GM18951 (cell line): ENCODE data around the gene CMIP.
"Not testable (repeated sequence)": the region's sequence is repeated elsewhere in the genome, so short reads cannot be mapped to it uniquely, and the experiment has no call there.

Experiments
- POLR2A ChIP-seq: IDR thresholded peaks from 4 replicates; pipeline ENCODE4 v1.6.1; 2011; ENCODE audit warnings: mild to moderate bottlenecking; ENCODE audit not compliant: insufficient read length, insufficient read depth; ENCODE audit errors: extremely low read depth
- in situ Hi-C: fragments of 300-500 bp; cut with MboI; formaldehyde crosslinking; loops from one replicate; pipeline ENCODE4 v1.12.0; 2022; ENCODE audit warnings: low sequenced_read_pairs, mixed read lengths, inconsistent platforms; ENCODE audit not compliant: unreplicated experiment

The CMIP gene

DNA sequence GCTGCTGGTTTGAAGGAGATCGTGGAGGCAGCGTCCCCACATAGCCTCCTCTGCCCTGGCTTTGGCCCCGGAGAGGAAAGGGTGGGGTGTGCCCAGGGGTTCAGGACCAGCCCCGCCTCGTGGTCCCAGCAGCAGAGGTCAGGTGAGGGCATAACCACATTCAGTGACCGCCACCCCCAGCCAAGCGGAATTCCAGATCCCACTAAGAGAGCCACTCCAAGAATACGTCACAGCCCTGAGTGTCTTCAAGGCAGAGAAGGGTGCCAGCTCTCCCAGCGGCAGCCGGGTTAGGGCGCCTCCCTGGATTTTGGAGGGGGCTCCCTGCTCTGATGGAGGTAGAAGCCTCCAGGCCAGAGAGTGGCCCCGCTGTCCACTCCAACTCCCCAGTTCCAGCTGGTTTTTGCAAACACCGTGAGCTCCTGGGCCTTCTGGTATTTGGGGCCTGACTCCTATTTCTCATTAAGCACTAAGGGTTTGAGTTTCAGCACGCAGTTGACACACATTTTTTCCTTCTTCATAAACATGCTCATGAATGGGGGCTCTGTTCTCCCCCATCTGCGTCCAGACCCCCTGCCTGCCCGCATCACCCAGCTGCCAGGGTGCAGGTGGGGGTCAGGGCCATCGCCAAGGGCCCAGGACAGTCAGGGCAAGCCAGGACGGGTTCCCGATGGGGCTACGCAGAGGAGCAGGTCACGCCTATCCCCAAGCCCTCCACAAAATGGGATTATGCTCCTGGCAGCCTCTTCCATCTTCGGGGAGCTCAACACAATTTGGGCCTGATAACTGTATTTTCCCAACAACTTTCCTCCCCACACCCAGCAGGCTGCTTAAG is 236.1 kb downstream of the CMIP start:
- no peak for TF ChIP-seq POLR2A
- in situ Hi-C loops, result no loop called here

DNA sequence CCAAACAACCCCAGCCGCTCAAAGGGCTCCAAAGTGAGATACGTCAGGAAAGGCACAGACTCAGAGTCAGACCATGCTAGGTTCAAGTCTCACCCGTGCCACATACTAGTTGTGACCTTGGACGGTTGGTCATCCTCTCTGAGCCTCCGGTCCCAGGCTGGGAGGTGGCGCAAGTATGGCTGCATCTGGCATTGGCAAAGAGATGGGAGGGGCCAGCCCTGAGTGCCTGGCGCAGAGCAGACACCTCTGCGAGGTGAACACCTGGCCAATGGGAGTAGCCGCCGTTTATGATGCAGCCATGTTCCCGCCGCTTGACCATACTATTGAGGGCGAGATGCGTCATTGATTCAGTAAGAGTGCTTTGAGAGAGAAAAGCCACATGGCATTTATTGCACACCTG is 236.7 kb downstream of the CMIP start:
- TF ChIP-seq POLR2A, result no peak
- in situ Hi-C loops, result no loop called here

DNA sequence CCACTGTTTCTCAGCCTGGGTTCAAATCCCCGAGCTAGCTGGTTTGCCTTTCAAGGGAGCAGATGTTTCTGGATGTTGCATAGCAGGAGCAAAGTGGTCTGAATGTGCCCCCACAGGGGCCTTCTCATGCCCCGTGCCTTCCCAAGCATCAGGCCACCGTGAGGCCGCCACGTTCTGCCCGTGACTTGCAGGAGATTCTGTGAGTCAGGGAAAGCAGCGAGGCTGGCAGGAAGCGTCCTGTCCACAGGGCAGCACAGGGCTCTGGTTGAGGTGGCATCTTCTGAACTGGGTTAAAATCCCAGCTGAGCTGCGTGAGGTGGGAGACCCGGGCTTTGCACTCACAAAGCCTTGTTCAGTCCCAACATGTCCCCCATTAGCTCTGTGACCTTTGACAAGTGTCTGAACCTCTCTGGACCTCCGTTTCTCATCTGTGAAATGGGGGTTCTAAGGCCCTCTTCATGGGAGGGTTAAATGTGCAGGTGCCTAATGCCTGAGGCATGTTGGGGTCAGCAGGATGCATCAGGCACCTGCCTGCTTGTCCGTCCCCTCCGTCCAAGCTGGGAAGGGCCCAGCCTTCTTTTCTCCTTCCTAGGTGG is 239.7 kb downstream of the CMIP start:
- TF ChIP-seq POLR2A, result no peak
- in situ Hi-C loops, result no loop called here

DNA sequence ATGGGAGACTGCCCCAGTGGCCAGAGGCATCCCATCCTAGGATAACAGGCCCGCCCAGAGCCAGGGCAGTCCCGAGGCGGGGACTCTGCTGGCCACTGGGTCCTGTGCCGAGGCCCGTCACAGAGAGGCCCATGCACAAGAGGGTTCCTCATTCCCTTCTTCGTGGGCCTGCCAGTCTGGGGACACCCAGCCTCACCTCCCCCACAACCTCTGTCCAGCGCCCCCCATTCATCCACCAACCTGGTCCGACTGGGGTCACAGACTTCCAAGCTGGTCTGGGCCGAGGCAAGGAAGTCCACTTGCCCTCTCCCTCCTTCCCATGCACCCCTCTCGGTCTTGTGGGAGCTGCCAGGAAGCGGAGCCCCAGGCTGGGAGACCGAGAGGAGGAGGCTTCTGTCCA is 240.3 kb downstream of the CMIP start:
- in situ Hi-C loops, result no loop called here

DNA sequence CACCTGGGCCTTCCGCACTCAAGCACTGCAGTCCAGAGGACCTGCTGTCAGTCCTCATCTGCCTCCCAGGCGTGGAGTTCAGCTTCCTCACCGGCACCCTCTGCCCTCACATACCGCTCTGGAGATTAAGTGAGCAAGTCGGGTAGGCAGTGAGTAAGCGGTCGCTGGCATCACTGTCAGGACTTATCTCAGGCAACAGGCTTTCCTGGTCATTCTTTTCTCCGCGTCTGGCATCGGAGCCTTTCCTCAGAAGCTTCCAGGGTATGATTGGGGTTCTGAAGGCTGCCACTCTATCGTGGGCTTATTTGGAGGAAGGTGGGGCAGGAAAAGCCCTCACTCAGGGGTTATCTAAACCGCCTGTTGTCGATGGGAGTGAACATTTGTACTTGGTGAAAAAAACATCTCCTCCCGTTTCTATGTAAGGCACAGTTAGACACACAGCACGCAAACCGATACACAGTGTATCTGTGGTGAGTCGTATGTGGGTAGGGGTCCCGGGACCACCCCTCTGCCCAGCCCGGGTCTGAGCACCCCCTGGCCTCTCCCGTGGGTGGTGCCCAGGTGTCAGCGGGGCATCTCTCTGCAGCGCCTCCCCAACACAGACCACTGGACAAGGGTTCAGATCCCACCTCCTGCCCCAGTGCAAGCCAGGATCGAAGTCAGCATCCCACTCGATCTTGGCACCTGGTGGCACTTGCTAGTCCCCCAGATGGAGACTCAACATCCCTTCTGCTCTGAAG is 242.0 kb downstream of the CMIP start:
- in situ Hi-C loops, result no loop called here
- no peak for TF ChIP-seq POLR2A

More for the DNA sequence above, 240.3 kb downstream of the CMIP start:
- TF ChIP-seq POLR2A, result no peak

DNA sequence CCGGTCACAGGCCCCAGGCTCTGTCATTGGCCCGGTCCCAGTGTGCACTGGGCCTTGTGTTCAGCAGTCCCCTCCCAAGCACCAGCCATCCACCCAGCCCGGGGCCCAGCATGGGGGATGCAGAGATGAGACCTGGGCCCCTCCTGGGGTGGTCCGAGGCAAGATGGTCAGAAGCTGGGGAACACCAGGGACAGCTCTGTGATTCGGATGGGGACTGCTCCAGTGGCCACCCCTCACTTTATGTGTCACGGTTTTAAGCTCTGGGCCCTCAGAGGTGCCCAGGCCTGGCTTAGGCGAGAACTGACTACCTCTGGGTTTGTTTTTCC is 242.5 kb downstream of the CMIP start:
- TF ChIP-seq POLR2A, result no peak
- in situ Hi-C loops, result no loop called here

DNA sequence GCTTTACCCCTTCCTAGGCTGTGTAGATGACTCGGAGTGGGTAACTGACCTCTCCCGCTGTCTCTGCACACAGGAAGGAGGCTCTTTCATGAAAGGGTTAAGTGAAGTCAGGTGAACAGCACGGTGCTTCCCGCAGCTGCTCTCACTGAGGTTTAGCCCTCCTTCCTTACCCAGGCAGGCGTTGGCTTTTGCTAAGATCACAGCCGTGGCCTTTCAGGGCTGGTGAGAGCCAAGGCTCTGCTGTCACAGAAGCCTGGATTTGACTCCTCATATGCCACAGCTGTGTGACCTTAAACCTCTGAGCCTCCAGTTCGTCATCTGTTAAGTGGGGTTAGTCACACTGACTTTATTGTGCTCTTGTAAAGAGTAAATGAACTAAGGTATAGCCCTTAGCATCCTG is 243.6 kb downstream of the CMIP start:
- no peak for TF ChIP-seq POLR2A
- in situ Hi-C loops, result no loop called here

DNA sequence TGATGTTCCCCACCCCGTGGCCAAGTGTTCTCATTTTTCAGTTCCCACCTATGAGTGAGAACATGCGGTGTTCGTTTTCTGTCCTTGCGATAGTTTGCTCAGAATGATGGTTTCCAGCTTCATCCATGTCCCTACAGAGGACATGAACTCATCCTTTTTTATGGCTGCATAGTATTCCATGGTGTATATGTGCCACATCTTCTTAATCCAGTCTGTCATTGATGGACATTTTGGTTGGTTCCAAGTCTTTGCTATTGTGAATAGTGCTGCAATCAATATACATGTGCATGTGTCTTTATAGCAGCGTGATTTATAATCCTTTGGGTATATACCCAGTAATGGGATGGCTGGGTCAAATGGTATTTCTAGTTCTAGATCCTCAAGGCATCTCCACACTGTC is 244.2 kb downstream of the CMIP start:
- in situ Hi-C loops, result not testable (repeated sequence)

DNA sequence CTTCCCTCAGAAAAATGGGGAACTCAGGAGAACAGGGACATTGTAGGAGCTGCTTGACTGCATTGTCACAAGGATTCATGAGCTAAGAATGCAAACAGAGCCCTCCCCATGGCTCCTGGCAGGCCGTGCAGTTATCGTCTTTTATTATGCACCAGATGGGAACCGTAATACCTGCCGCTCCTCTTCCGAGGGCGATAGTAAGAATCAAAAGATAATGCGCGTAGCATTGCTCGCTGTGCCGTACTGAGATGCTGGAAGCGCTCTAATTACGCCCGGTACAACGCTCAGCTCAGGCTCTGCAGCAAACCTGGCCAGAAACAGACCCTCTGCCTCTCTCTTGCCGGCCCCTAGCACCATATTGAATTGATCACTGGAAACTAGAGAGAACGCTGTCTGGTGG is 247.4 kb downstream of the CMIP start:
- in situ Hi-C loops, result no loop called here
- TF ChIP-seq POLR2A, result no peak

DNA sequence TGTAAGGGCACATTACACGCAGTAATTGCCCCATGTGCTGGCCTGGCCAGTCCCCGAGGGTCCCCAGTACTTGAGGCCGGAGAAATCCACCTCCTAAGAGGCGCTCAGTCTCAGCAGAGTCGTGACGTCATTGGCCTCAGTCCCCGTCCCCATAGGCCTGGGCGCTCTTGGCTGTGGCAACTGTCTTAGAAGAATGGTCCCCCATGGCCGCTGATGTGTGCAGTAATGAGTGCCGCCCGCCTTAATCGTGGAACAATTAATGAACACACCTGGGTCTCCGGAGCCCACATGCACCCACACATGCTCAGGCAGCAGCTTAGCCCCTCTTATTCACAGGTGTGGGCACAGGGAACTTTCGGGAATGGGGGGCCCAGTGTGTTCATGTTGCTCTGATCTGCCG is 248.0 kb downstream of the CMIP start:
- TF ChIP-seq POLR2A, result no peak
- in situ Hi-C loops, result no loop called here

DNA sequence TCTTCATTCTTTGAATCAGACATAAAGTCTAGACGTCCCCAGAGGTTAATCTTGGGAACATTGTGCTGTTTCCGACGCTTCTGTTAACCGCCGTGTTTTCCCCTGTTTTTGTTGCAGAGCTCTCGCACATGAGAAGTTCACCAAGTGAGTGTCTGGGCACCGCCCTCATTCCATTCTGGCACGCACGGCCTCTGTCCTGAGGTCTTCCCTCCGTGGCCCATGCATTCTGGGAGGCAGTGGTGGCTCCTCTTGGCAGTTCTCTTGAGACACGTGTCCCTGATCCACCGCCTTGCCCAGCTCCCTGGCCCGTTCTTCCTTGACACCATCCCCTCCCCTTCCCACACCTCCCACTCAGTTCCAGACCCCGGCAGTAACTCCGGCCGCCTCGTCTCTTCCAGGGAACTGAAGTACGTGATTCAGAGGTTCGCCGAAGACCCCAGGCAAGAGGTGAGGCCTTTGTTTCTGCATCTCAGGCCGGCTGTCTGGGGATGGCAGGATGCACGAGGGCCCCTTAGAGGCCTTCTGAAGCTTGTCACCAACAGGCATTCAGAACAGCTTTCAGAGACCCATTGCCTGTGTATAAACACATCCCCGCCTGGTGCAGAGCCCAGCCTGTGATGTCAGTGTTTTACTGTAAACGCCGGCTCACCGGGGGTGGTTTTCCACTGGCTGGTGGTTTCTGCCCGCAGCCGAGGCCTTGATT is 248.6 kb downstream of the CMIP start:
- in situ Hi-C loops, result no loop called here
- no peak for TF ChIP-seq POLR2A

DNA sequence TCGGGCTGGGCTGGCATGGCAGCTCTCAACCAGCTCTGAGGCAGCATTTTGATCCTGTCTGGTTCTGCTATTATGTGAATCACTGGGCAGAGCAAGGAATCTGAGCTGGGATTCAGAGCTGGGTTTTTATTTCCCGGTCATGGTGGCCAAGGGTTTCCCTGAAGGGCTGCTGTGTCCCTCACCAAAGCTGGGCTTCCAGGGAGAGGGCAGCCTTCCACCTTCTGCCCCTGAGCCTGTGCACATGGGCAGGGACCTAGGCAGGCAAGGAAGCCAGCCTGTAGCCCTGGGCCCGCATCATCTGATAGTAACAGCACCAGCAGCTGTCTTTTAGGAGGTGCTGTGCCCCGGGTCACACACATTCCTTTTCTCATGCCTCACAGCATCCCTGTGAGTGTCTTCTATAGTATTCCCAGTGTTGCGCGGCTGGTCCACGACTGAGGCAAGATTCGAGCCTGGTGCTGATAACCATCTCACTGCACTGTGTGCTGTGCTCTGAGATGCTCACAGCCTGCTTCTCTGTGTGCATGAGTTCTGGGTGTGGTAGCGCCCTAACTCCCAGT is 249.2 kb downstream of the CMIP start:
- in situ Hi-C loops, result no loop called here
- TF ChIP-seq POLR2A, result no peak
